Sciatic nerve (tissue), 2 donors: ENCODE measurements around the gene TSPAN4. TPM values are rescaled to one million over a fixed set of nuclear protein-coding genes. Genes with fewer than 3 reads are reported as not detected.

Experiments used
- ATAC-seq: fragments of 200-7000 bp; cut with Tn5 transposase; one replicate; pipeline ENCODE4 v1.9.1; 2020; ENCODE audit warnings: mild to moderate bottlenecking, moderate library complexity
- DNase-seq: peaks from one replicate; pipeline ENCODE4 v3.0.0-alpha.2; 2020; ENCODE audit warnings: low spot score
- intact Hi-C: fragments of 100-400 bp; cut with DNase I; formaldehyde crosslinking; loops from one replicate; pipeline ENCODE4 v1.14.2; 2022
- total RNA-seq: library from RNA; stranded (reverse); fragmentation: NEBNext Ultra II Directional; extraction: Animal tissue kit (Norgen Biotek cat#: 25700); gene quantifications from one replicate; pipeline ENCODE4 v1.2.1, GENCODE V29; 2021
- donor health status: DM: no; HTN: no; CAD: no.
- donor health status: DM: no; HTN: no; CAD: no.

Gene TSPAN4
- total RNA-seq, 1 donor from 2014 or later: 118 TPM

- intact Hi-C loops: no loop called here
- DNase-seq: peak; percentile 96
- peak; percentile 76 for ATAC-seq
Measured at GRCh38 chr11:843818-844692, 1.4 kb downstream of the TSPAN4 start.

GRCh38 chr11:844693-845644 lies 2.3 kb downstream of the TSPAN4 start:
- intact Hi-C loops: no loop called here
- peak; percentile 75 for ATAC-seq
- DNase-seq: peak; percentile 96

- no peak for ATAC-seq
- intact Hi-C loops: no loop called here
Measured at GRCh38 chr11:845872-846495, 3.3 kb downstream of the TSPAN4 start.

GRCh38 chr11:846496-847098 lies 3.9 kb downstream of the TSPAN4 start:
- no peak for DNase-seq
- ATAC-seq: no peak
- intact Hi-C loops: no loop called here

More at GRCh38 chr11:845872-846495, 3.3 kb downstream of the TSPAN4 start:
- no peak for DNase-seq

- no peak for DNase-seq
- ATAC-seq: no peak
- intact Hi-C loops: no loop called here
Measured at GRCh38 chr11:847876-848275, 5.2 kb downstream of the TSPAN4 start.

GRCh38 chr11:848380-848931 lies 5.8 kb downstream of the TSPAN4 start:
- intact Hi-C loops: no loop called here
- no peak for DNase-seq
- no peak for ATAC-seq

- intact Hi-C loops: no loop called here
- DNase-seq: no peak
Measured at GRCh38 chr11:849104-849824, 6.6 kb downstream of the TSPAN4 start.

GRCh38 chr11:849951-850774 lies 7.5 kb downstream of the TSPAN4 start:
- DNase-seq: no peak
- no peak for ATAC-seq
- intact Hi-C loops: loop anchor here (5.0 kb wide), 1 partner anchor 202 kb away; no protein-coding TSS in a partner anchor

More at GRCh38 chr11:849104-849824, 6.6 kb downstream of the TSPAN4 start:
- no peak for ATAC-seq

GRCh38 chr11:850775-851763 lies 8.4 kb downstream of the TSPAN4 start:
- ATAC-seq: peak; percentile 1

GRCh38 chr11:852762-853161 lies 10.1 kb downstream of the TSPAN4 start:
- ATAC-seq (no peak), DNase-seq (no peak)
- intact Hi-C loops: loop anchor here (5.0 kb wide), 1 partner anchor 200 kb away; no protein-coding TSS in a partner anchor

More at GRCh38 chr11:850775-851763, 8.4 kb downstream of the TSPAN4 start:
- intact Hi-C loops: loop anchor here (5.0 kb wide), 1 partner anchor 201 kb away; no protein-coding TSS in a partner anchor
- DNase-seq: no peak

GRCh38 chr11:853682-854448 lies 11.2 kb downstream of the TSPAN4 start:
- ATAC-seq (no peak), DNase-seq (no peak)
- intact Hi-C loops: loop anchor here (5.0 kb wide), 1 partner anchor 198 kb away; no protein-coding TSS in a partner anchor

GRCh38 chr11:854601-855329 lies 12.1 kb downstream of the TSPAN4 start:
- DNase-seq (no peak), ATAC-seq (no peak)
- intact Hi-C loops: loop anchor here (5.0 kb wide), 1 partner anchor 198 kb away; no protein-coding TSS in a partner anchor

- intact Hi-C loops: no loop called here
Measured at GRCh38 chr11:855330-855674, 12.7 kb downstream of the TSPAN4 start.

GRCh38 chr11:855796-856195 lies 13.1 kb downstream of the TSPAN4 start:
- intact Hi-C loops: no loop called here
- no peak for DNase-seq
- ATAC-seq: no peak

More at GRCh38 chr11:855330-855674, 12.7 kb downstream of the TSPAN4 start:
- no peak for ATAC-seq
- DNase-seq: no peak
